Endodermal cell (in vitro differentiated cells): Measurements from ENCODE around the gene MAPK7. TPM values are rescaled to one million over a fixed set of nuclear protein-coding genes. Genes with fewer than 3 reads are reported as not detected.
A peak's percentile ranks its signal among the peaks of the same experiment; 100 is the strongest.

Source experiments
- DNase-seq: peaks from one replicate; pipeline ENCODE4 v3.0.0-alpha.2; 2017
- H3K27ac ChIP-seq: 2 replicates; pipeline ENCODE4 v1.5.1; 2013; ENCODE audit warnings: mild to moderate bottlenecking, low read depth, low read length, moderate library complexity
- H3K27me3 ChIP-seq: 2 replicates; pipeline ENCODE4 v1.6.1; 2013; ENCODE audit warnings: mild to moderate bottlenecking, low read length, moderate library complexity; ENCODE audit not compliant: insufficient read depth, control insufficient read depth, poor library complexity, severe bottlenecking
- H3K36me3 ChIP-seq: 2 replicates; pipeline ENCODE4 v1.7.0; 2013; ENCODE audit warnings: mild to moderate bottlenecking, low read length, moderate library complexity; ENCODE audit not compliant: control insufficient read depth, insufficient read depth
- H3K4me1 ChIP-seq: one replicate; pipeline ENCODE4 v1.7.0; 2013; ENCODE audit warnings: low read length; ENCODE audit not compliant: control insufficient read depth, insufficient read depth
- H3K4me3 ChIP-seq: 2 replicates; pipeline ENCODE4 v1.5.1; 2013; ENCODE audit warnings: mild to moderate bottlenecking, low read length, moderate library complexity
- H3K9ac ChIP-seq: 2 replicates; pipeline ENCODE4 v1.6.1; 2013; ENCODE audit warnings: mild to moderate bottlenecking, low read length, moderate library complexity; ENCODE audit not compliant: poor library complexity, severe bottlenecking; ENCODE audit errors: extremely low read depth
- H3K9me3 ChIP-seq: 2 replicates; pipeline ENCODE4 v1.6.1; 2013; ENCODE audit warnings: mild to moderate bottlenecking, low read length, moderate library complexity; ENCODE audit not compliant: control insufficient read depth
- H3K27ac Mint-ChIP-seq: 2 replicates; pipeline ENCODE4 v1.8.0; 2020; ENCODE audit warnings: mixed read lengths
- H3K27me3 Mint-ChIP-seq: 2 replicates; pipeline ENCODE4 v1.8.0; 2021; ENCODE audit warnings: mild to moderate bottlenecking, mixed read lengths; ENCODE audit not compliant: insufficient read depth
- H3K36me3 Mint-ChIP-seq: 2 replicates; pipeline ENCODE4 v1.8.0; 2020; ENCODE audit warnings: low read depth, mixed read lengths
- H3K4me1 Mint-ChIP-seq: 2 replicates; pipeline ENCODE4 v1.8.0; 2020; ENCODE audit warnings: mixed read lengths
- H3K4me3 Mint-ChIP-seq: 2 replicates; pipeline ENCODE4 v1.8.0; 2020; ENCODE audit warnings: mild to moderate bottlenecking, moderate library complexity, mixed read lengths
- H3K9me3 Mint-ChIP-seq: 2 replicates; pipeline ENCODE4 v1.8.0; 2020; ENCODE audit warnings: mild to moderate bottlenecking, mixed read lengths
- WGBS, 2 experiments: methylation state at CpG; one replicate each; pipeline versions ENCODE4 v1.1.5 to v1.1.7; 2013; ENCODE audit warnings: missing lambda C conversion rate in 2 of 2, mixed read lengths in 1 of 2; ENCODE audit not compliant: insufficient coverage in 1 of 2, insufficient read length in 1 of 2; 5-methylcytosine and 5-hydroxymethylcytosine counted together
- microRNA-seq: library from miRNA; unstranded; fragments of <30 nt; microRNA quantifications from one replicate; pipeline ENCODE4 v1.2.0, GENCODE V29; 2020; ENCODE audit warnings: borderline microRNAs expressed
- total RNA-seq, 2 donors: library from RNA; stranded (reverse); fragmentation: NEBNext Ultra II Directional in 1 of 2; extraction: Animal tissue kit (Norgen Biotek cat#: 25700) in 1 of 2; gene quantifications; 2 replicates in 1 of 2; 3 replicates in 1 of 2; pipeline ENCODE4 v1.2.1, GENCODE V29; 2021
- TF ChIP-seq, protein P1 (sequence below): fragments of 200-600 bp; sonication (generic); conservative IDR thresholded peaks from 2 replicates; pipeline ENCODE4 v1.5.0; 2021; ENCODE audit warnings: antibody characterized with exemption, mild to moderate bottlenecking

Gene MAPK7
- total RNA-seq, 2 donors from 2014 or later: 33.3 to 53.4 TPM

DNA sequence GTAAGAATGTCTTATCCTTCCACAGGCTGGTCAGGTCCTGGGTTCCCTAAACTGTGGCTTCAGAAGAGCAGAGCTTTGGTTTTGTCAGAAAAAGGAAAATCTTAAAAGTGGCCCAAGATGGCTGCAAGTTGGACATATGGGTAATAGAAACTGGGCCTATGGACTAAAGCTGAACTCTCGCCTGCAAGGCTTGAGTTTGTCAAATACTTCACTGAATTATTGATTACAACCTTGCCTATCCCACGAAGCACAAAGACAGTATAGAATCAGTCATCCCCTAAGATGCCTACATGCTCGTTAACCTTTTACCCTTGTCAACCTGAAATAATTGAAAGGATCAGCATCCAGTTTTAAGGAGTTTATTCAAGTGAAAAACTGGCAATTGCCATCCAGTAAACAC, 53.4 kb downstream of the MAPK7 start:
- no peaks in the 10 kb centered on the region for H3K9me3 ChIP-seq
- Mint-ChIP-seq H3K27ac (peak overlapping the region; percentile 52), H3K4me1 (peaks cover 50% of the 10 kb centered on the region), H3K4me3 (no peak overlapping the region), H3K9me3 (peaks cover 2% of the 10 kb centered on the region), H3K36me3 (no peaks in the 10 kb centered on the region), H3K27me3 (no peaks in the 10 kb centered on the region)
- no peaks in the 10 kb centered on the region for H3K27me3 ChIP-seq
- H3K36me3 ChIP-seq: no peaks in the 10 kb centered on the region
- TF ChIP-seq, protein P1, sequence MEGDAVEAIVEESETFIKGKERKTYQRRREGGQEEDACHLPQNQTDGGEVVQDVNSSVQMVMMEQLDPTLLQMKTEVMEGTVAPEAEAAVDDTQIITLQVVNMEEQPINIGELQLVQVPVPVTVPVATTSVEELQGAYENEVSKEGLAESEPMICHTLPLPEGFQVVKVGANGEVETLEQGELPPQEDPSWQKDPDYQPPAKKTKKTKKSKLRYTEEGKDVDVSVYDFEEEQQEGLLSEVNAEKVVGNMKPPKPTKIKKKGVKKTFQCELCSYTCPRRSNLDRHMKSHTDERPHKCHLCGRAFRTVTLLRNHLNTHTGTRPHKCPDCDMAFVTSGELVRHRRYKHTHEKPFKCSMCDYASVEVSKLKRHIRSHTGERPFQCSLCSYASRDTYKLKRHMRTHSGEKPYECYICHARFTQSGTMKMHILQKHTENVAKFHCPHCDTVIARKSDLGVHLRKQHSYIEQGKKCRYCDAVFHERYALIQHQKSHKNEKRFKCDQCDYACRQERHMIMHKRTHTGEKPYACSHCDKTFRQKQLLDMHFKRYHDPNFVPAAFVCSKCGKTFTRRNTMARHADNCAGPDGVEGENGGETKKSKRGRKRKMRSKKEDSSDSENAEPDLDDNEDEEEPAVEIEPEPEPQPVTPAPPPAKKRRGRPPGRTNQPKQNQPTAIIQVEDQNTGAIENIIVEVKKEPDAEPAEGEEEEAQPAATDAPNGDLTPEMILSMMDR: no peak
- no peak overlapping the region for H3K4me3 ChIP-seq
- no peak for DNase-seq
- no peak overlapping the region for H3K9ac ChIP-seq
- peaks cover 10% of the 10 kb centered on the region for H3K4me1 ChIP-seq
- no peak overlapping the region for H3K27ac ChIP-seq
- WGBS, 2 experiments: 90 to 92% methylated on average over 3 of the region's 3 CpGs

Small RNAs within 50 kb of the gene (microRNA-seq; reads per million reads assigned to microRNA genes)
- gene MIR1180: 144 reads per million, percentile 78 among the genes with 10 or more reads in this experiment

Other genes starting within 250 kb of the MAPK7 start
- gene EPN2, start 141.1 kb upstream of the MAPK7 start, total RNA-seq: 10 to 100 TPM; 46.0 to 50.9 TPM
- 10 to 100 TPM; 37.7 to 42.8 TPM for gene B9D1, start 15.8 kb upstream of the MAPK7 start, total RNA-seq
- 10 to 100 TPM; 11.1 to 36.8 TPM for gene MFAP4, start 8.7 kb downstream of the MAPK7 start, total RNA-seq
- gene RNF112, start 32.7 kb downstream of the MAPK7 start, total RNA-seq: 1 to 10 TPM; 1.1 to 1.9 TPM
- 1 to 10 TPM; 2.5 to 3.1 TPM for gene SLC47A1, start 155.4 kb downstream of the MAPK7 start, total RNA-seq